ENCODE measurements around the gene SFSWAP. TPM values are rescaled to one million over a fixed set of nuclear protein-coding genes. Genes with fewer than 3 reads are reported as not detected.

Gene SFSWAP
- polyA plus RNA-seq, 3 donors: 7.3 to 33.0 (median 10.7) TPM

DNA sequence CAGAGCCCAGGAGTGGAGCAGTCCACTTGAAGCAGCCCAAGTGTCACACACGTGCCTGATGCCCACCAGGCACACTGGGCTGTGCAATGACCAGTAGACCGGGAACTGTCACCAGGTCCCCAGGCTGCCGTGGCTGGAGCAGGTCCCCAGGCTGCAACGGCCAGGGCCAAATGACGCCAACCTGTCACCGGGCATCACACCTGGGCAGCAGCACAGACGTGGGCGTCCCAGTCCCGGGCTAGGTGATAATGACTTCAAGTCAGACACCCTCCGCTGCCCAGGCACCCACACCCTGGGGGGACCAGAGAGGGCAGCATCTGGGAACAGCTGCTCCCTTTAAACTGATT is 86.7 kb downstream of the SFSWAP start:
- Mint-ChIP-seq H3K4me1 (peaks cover 10% of the 10 kb centered on the region), H3K36me3 (peaks cover 74 to 96% of the 10 kb centered on the region in 2 donors), H3K27ac (peak overlapping the region in 1 of 7 donors; percentile 50), H3K9me3 (peaks cover 0 to 4% (median 0%) of the 10 kb centered on the region in 7 donors), H3K27me3 (ENCODE audit: low read depth in 3 of 3) (peaks cover 0 to 3% (median 2%) of the 10 kb centered on the region in 3 donors), H3K4me3 (no peak overlapping the region)
- Histone ChIP-seq H2AFZ (ENCODE audit: insufficient read depth, low read depth, low read length, poor library complexity, severe bottlenecking) (no peak overlapping the region), H3K27me3 (ENCODE audit: control insufficient read depth in 2 of 2, insufficient read depth in 2 of 2, low read length in 2 of 2) (no peaks in the 10 kb centered on the region), H4K20me1 (ENCODE audit: insufficient read depth, low read length) (no peaks in the 10 kb centered on the region), H3K4me1 (ENCODE audit: control insufficient read depth in 1 of 2, insufficient read depth in 2 of 2, low read length in 2 of 2) (peaks cover 0 to 2% of the 10 kb centered on the region in 2 donors), H3K4me3 (replicated peaks in 1 of 3; ENCODE audit: low read depth in 2 of 3, low read length in 3 of 3) (no peak overlapping the region), H3K27ac (ENCODE audit: low read depth in 1 of 2, low read length in 2 of 2) (no peak overlapping the region), H3K36me3 (replicated peaks in 1 of 2; ENCODE audit: control insufficient read depth in 1 of 2, insufficient read depth in 2 of 2, low read length in 2 of 2) (peaks cover 67 to 94% of the 10 kb centered on the region in 2 donors), H3K79me2 (ENCODE audit: insufficient read depth, low read length) (no peaks in the 10 kb centered on the region), H3K9ac (ENCODE audit: insufficient read depth, low read length, poor library complexity, severe bottlenecking) (no peak overlapping the region), H3K9me3 (replicated peaks in 1 of 2; ENCODE audit: control insufficient read depth in 1 of 2, insufficient read depth in 1 of 2, low read length in 2 of 2) (no peaks in the 10 kb centered on the region), H3K4me2 (replicated peaks; ENCODE audit: extremely low read depth, low read length, poor library complexity, severe bottlenecking) (no peak overlapping the region)
- 97% methylated on average over 9 of the region's 10 CpGs for WGBS (ENCODE audit: insufficient coverage)
- TF ChIP-seq, protein P1, sequence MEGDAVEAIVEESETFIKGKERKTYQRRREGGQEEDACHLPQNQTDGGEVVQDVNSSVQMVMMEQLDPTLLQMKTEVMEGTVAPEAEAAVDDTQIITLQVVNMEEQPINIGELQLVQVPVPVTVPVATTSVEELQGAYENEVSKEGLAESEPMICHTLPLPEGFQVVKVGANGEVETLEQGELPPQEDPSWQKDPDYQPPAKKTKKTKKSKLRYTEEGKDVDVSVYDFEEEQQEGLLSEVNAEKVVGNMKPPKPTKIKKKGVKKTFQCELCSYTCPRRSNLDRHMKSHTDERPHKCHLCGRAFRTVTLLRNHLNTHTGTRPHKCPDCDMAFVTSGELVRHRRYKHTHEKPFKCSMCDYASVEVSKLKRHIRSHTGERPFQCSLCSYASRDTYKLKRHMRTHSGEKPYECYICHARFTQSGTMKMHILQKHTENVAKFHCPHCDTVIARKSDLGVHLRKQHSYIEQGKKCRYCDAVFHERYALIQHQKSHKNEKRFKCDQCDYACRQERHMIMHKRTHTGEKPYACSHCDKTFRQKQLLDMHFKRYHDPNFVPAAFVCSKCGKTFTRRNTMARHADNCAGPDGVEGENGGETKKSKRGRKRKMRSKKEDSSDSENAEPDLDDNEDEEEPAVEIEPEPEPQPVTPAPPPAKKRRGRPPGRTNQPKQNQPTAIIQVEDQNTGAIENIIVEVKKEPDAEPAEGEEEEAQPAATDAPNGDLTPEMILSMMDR (IDR thresholded peaks at IDR 0.05): no peak
- intact Hi-C loops (cut with micrococcal nuclease): no loop called here
- DNase-seq: no peak

DNA sequence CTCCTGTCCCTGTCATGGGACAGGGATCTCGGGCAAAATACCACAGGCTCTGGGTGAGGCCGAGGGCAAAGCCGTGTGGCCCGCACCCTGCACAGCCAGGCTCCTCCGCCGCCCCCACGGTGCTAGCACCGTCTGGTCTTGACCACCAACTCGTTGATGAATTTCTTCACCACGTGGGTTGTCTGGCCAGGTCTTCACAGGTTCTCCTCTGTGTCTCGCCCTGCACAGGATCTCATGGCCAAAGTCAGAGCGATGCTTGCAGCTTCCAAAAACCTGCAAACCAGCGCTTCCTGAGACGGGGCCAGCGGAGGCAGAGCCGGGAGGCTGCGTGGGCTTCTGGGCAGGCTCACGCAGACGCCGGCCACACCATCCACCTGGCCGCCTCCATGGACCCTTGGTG is 88.3 kb downstream of the SFSWAP start:
- intact Hi-C loops (cut with micrococcal nuclease): no loop called here
- no peaks in the 10 kb centered on the region for H3K9me3 ChIP-seq (replicated peaks in 1 of 2; ENCODE audit: control insufficient read depth in 1 of 2, insufficient read depth in 1 of 2, low read length in 2 of 2)
- 94% methylated on average over 18 of the region's 21 CpGs for WGBS (ENCODE audit: insufficient coverage)
- no peaks in the 10 kb centered on the region for H3K79me2 ChIP-seq (ENCODE audit: insufficient read depth, low read length)
- TF ChIP-seq, protein P1 (IDR thresholded peaks at IDR 0.05): no peak
- no peak overlapping the region for H3K4me3 ChIP-seq (replicated peaks in 1 of 3; ENCODE audit: low read depth in 2 of 3, low read length in 3 of 3)
- DNase-seq: no peak
- no peaks in the 10 kb centered on the region for H4K20me1 ChIP-seq (ENCODE audit: insufficient read depth, low read length)
- H3K27me3 ChIP-seq (ENCODE audit: control insufficient read depth in 2 of 2, insufficient read depth in 2 of 2, low read length in 2 of 2): no peaks in the 10 kb centered on the region
- H3K27ac ChIP-seq (ENCODE audit: low read depth in 1 of 2, low read length in 2 of 2): no peak overlapping the region
- H3K4me1 Mint-ChIP-seq: peaks cover 19% of the 10 kb centered on the region
- H3K27ac Mint-ChIP-seq: peak overlapping the region in 1 of 7 donors; percentile 5
- H3K36me3 ChIP-seq (replicated peaks in 1 of 2; ENCODE audit: control insufficient read depth in 1 of 2, insufficient read depth in 2 of 2, low read length in 2 of 2): peaks cover 58 to 80% of the 10 kb centered on the region in 2 donors
- H2AFZ ChIP-seq (ENCODE audit: insufficient read depth, low read depth, low read length, poor library complexity, severe bottlenecking): no peak overlapping the region
- H3K4me3 Mint-ChIP-seq: no peak overlapping the region
- peaks cover 0 to 5% (median 2%) of the 10 kb centered on the region in 3 donors for H3K27me3 Mint-ChIP-seq (ENCODE audit: low read depth in 3 of 3)
- H3K36me3 Mint-ChIP-seq: peaks cover 61 to 82% of the 10 kb centered on the region in 2 donors
- H3K4me1 ChIP-seq (ENCODE audit: control insufficient read depth in 1 of 2, insufficient read depth in 2 of 2, low read length in 2 of 2): peaks cover 11 to 13% of the 10 kb centered on the region in 2 donors
- peaks cover 0 to 4% (median 0%) of the 10 kb centered on the region in 7 donors for H3K9me3 Mint-ChIP-seq
- no peak overlapping the region for H3K9ac ChIP-seq (ENCODE audit: insufficient read depth, low read length, poor library complexity, severe bottlenecking)
- no peak overlapping the region for H3K4me2 ChIP-seq (replicated peaks; ENCODE audit: extremely low read depth, low read length, poor library complexity, severe bottlenecking)

Data from CD14-positive monocyte (primary cell).